HG02610 (cell line): ENCODE results near the gene PGBD5.

Source experiments
- ATAC-seq: cut with Tn5 transposase; IDR thresholded peaks from one replicate; pipeline ENCODE4 v1.9.1; 2021; ENCODE audit warnings: mild to moderate bottlenecking, moderate library complexity; ENCODE audit not compliant: unreplicated experiment

Gene PGBD5

DNA sequence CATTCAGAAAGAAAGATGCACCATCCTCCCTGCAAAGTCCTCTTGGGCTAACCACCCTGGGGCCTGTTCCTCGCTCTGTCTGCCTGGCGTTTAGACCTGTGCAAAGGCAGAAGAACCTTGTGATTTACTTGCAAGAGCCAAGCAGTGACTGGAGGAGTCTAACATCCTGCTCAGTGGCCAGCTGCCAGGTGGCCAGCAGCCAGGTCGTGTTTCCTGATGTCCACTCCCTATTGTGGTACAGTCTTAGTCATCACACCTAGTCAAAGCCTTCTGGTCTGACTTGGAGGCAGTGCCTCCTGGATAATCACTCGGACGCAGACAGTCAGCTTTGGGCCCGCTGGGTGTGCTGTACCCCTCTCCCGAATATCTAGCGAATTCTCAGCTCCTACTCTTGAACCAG is 118.1 kb downstream of the PGBD5 start:
- no peak for ATAC-seq

- no peak for ATAC-seq
Measured at GRCh38 chr1:230307213-230307612, 118.9 kb downstream of the PGBD5 start.

DNA sequence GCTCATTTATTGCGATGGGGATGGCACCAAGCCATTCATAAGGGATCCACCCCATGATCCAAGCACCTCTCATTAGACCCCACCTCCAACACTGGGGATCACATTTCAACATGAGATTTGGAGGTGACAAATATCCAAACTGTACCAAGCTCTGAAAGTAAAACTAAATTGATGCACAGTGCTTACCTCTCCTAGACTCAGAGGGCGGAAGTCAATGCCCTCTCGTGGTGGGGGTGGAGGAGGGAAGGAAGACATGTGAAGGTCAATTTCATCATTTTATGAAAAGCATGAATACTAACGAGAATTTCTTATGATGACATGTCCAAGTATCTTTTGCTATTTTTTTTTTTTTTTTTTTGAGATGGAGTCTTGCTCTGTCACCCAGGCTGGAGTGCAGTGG is 120.0 kb downstream of the PGBD5 start:
- no peak for ATAC-seq

GRCh38 chr1:230303822-230304221 is 122.3 kb downstream of the PGBD5 start:
- no peak for ATAC-seq

- ATAC-seq, result no peak
Measured at GRCh38 chr1:230303069-230303468, 123.1 kb downstream of the PGBD5 start.

GRCh38 chr1:230301822-230302221 is 124.3 kb downstream of the PGBD5 start:
- ATAC-seq, result no peak

DNA sequence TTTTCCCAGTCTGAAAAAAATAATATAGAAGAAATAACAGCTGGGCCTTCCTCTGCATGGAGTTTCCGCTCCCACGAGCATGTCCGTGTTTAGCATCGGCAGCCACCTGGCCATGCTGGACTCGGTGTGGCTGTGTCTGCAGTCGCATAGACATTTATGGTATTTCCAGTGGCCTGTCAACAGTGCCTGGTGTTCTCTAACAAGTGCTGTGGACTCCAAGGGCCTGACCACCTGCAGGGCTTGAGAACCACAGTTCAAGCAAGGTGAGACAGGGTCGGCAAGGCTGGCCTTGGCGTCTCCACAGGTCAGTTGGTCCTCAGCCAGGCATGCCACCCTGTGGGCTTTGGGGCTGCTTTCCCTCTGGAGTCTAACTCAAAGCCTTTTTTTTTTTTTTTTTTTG is 124.8 kb downstream of the PGBD5 start:
- no peak for ATAC-seq

- no peak for ATAC-seq
Measured at GRCh38 chr1:230300322-230301301, 125.5 kb downstream of the PGBD5 start.

GRCh38 chr1:230299191-230300006 is 126.7 kb downstream of the PGBD5 start:
- ATAC-seq, result no peak

GRCh38 chr1:230295367-230295766 is 130.8 kb downstream of the PGBD5 start:
- no peak for ATAC-seq

DNA sequence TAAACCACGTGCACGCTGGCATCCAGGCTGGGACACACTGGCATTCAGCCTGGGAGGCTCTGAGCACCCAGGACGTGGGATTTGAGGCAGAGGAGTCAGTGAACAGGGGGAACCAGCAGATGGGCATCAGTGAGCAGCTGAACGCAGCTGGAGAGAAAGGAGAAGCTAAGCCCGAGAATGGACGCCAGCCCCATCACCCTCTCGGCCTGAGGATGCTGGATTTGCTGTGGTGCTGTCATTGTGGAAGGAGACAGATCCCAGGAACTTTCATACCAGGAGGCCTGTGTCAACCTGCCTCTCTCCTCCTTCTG is 132.8 kb downstream of the PGBD5 start:
- ATAC-seq, result no peak

GRCh38 chr1:230292689-230293389 is 133.3 kb downstream of the PGBD5 start:
- ATAC-seq, result no peak

- ATAC-seq, result no peak
Measured at GRCh38 chr1:230291731-230292620, 134.2 kb downstream of the PGBD5 start.

DNA sequence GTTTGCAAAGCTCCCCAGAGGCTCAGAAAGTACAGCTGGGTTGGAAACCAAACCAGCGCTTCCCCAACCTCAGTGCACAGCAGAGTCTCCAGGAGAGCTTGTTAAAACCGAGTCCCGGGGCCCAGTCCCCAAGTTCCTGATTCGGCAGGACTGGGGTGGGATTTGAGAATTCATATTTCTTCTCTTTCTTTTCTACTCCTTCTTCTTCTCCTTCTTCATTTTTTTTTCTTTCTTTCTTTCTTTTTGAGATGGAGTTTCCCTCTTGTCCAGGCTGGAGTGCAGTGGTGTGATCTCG is 136.8 kb downstream of the PGBD5 start:
- ATAC-seq, result no peak

- no peak for ATAC-seq
Measured at GRCh38 chr1:230288641-230289349, 137.3 kb downstream of the PGBD5 start.

DNA sequence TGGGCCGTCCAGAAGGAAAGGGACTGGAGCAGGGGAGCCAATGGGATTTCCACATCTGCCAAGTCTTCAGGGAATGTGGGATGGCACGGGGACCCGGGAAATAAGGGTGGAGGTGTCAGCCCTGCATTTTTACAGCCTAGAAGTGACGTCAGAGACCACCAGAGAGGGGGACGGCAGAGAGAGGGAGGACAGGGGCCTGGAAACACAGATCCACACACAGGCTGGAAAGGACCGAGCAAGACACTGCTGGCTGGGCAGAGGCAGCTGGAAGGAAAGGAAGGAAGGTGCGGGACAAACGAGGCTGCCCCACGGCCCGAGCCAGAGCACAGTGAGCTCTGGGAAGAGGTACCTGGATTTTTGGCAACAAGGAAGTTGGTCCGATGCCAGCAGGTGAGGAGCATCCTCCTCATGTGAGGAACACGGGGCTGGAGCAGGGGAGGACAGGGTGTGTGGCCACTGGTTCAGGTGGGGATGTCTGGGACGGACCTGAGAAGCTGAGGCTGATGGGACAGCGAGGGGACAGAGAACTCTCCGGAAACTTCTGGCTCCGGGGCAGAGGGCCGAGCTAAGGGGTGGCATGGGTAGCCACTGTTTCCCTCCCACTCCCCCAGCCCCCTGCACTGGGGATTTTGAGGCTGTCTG is 138.3 kb downstream of the PGBD5 start:
- ATAC-seq, result no peak

DNA sequence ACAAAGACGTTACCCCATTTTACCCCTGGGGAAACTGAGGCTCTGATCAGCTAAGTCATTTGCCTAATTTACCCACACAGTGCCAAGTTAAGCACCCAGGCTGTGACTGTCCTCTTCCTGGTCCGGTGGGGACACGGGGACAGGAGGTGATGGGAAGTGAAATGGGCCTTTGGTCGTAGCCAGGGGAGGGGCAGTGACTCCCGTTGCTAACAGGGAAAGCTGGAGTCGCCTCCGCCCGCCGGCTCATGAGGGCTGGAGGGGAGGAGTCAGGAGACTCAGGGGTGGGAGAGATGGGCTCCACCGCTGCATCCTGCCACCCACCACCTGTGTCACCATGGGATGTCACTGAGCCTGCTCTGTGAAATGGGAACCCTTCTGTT is 139.3 kb downstream of the PGBD5 start:
- ATAC-seq, result no peak

DNA sequence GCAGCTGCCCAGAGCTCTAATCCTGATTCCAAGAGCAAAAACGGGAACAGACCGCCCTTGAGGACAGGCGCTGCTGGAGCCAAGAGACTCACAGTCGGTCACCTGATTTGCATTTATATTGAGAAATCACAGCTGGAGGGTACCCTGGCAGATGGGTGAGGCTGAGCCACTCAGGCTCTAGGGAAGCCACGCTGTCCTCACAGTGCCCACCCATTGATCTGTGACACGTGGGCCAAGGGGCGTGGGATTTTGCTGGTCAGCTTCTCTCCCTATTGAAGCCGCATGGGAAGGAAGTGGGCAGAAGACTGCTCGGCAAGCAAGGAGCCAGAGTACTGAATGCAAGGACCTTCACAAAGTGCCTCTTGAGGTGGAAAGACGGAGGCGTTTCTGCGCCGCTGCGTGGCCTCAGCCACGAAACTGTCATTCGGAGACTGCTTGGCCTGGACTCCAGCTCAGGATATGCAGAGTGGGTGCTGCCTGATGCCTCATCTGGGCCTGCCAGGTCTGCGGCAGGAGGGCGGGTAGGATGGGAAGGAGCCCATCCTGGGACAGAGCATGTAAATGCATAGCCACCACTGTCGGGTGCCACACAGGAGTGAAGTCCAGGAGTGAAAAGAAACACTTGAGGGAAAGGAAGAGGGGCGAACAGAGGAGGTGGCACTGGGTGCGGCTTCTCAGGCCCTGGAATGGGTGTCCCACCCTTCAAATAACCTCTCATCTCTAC is 139.8 kb downstream of the PGBD5 start:
- no peak for ATAC-seq

DNA sequence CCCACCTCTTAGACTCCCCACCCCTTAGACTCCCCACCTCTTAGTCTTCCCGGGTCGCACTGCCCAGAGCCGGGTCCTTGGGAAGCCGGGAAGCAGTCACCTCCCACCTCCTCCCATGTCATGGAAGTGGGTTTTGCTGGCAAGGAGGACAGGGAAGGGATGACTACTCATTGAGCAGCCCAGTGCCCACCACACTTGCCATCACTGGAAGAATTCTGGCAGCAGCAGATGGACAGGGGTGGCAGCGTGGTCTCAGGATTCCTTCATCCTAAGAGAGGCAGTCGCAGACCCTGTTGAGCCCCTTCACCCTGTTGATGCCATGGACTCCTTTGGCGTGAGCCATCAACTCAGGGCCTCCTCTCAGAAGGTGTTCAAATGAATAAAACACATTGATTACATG is 140.8 kb downstream of the PGBD5 start:
- ATAC-seq, result no peak
